Measurements from ENCODE around the gene ARMC9. TPM values are rescaled to one million over a fixed set of nuclear protein-coding genes. Genes with fewer than 3 reads are reported as not detected.

The ARMC9 gene
- total RNA-seq, 4 donors from 2014 or later = 0.20 to 7.2 (median 3.2) TPM

DNA sequence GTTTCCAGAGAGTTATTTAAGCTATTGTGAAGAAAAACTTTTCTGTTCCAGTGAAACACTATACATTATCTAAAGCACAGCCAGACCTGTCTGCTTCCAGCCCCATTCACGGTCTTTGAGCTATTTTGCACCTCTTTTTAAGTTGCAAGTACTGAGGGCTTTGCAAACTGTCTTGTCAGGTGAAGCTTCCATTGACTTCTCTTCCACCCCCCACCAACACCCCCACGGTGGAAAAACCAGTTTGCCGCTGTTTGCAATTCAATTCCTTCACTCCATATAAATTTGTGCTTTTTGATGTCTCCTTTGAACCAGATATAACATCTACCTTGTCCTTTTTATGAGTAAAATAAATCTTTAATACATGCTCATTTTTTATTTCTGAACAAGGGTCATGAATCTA lies 212.8 kb downstream of the ARMC9 start:
- no peaks in the 10 kb centered on the region for H3K36me3 ChIP-seq
- in situ Hi-C loops (cut with MboI; ENCODE audit: low sequenced_read_pairs in 4 of 4) = loop anchor here in 3 of 4 donors (5.0 to 25.0 kb wide), 4 partner anchors 174 to 306 kb away; no protein-coding TSS in a partner anchor
- no peak for DNase-seq

DNA sequence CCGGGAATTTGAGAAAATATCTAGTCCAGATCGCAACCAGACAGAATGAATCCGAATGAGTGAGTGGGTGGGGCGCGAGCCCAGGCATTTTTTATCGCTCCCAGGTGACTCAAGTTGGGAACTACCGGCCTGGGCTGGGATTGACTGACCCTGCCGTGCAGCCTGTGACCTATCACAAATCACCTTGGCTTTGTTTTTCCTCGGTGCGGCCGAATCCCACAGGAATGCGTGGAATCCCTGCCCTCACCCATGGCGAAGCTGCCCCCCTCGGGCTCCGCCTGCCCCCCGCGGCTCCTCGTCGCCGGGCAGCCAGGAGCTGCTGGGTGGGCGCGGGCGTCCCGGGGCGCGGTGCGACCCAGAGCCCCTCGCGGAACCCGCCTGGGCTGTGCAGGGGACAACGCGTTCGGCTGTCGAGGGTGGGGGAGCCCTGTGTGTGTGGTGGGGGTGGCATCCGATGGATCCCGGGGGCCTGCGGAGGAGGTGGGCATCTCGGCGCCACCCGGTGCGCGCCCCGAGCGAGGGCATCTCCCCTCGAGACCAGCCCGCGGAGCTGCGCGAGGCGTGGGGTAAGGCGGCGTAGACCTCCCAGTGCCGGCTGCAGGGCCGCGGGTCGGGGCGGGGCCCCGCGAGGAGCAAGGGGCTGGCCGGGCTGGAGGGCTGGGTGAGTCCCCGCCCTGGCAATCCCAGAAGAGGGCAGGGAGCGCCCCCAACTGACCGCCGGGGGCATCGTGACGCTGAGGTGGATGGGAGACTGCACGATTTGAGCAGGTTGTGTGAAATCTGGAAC lies 213.6 kb downstream of the ARMC9 start:
- peak overlapping the region; percentile 47 to 58 (median 50) for H3K4me3 ChIP-seq
- TF ChIP-seq POLR2A (IDR thresholded peaks at IDR 0.05) = no peak
- TF ChIP-seq, protein P1, sequence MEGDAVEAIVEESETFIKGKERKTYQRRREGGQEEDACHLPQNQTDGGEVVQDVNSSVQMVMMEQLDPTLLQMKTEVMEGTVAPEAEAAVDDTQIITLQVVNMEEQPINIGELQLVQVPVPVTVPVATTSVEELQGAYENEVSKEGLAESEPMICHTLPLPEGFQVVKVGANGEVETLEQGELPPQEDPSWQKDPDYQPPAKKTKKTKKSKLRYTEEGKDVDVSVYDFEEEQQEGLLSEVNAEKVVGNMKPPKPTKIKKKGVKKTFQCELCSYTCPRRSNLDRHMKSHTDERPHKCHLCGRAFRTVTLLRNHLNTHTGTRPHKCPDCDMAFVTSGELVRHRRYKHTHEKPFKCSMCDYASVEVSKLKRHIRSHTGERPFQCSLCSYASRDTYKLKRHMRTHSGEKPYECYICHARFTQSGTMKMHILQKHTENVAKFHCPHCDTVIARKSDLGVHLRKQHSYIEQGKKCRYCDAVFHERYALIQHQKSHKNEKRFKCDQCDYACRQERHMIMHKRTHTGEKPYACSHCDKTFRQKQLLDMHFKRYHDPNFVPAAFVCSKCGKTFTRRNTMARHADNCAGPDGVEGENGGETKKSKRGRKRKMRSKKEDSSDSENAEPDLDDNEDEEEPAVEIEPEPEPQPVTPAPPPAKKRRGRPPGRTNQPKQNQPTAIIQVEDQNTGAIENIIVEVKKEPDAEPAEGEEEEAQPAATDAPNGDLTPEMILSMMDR (IDR thresholded peaks at IDR 0.05 in 4 of 5, conservative IDR thresholded peaks at IDR 0.05 in 1 of 5) = peak in 4 of 5 experiments; percentile 40 to 66 (median 64)
- intact Hi-C loops (cut with DNase I; ENCODE audit: low total_unique reads) (loop anchor here (1.0 to 10.0 kb wide), 3 partner anchors 117 to 308 kb away; no protein-coding TSS in a partner anchor), in situ Hi-C loops (cut with MboI; ENCODE audit: low sequenced_read_pairs in 4 of 4) (loop anchor here in 3 of 4 donors (5.0 to 25.0 kb wide), 4 partner anchors 175 to 307 kb away; no protein-coding TSS in a partner anchor)
- DNase-seq = peak; percentile 45 to 53
- peaks cover 0 to 5% of the 10 kb centered on the region in 2 donors for H3K4me1 ChIP-seq
- no peak overlapping the region for H3K27ac ChIP-seq
- H3K9me3 ChIP-seq = no peaks in the 10 kb centered on the region
- H3K36me3 ChIP-seq = no peaks in the 10 kb centered on the region
- ATAC-seq = peak; percentile 61 to 76
- peaks cover 0 to 7% (median 0%) of the 10 kb centered on the region in 3 donors for H3K27me3 ChIP-seq

More for the DNA sequence above, 212.8 kb downstream of the ARMC9 start:
- no peak overlapping the region for H3K27ac ChIP-seq
- H3K4me3 ChIP-seq = no peak overlapping the region
- intact Hi-C loops (cut with DNase I; ENCODE audit: low total_unique reads) = loop anchor here (10.0 kb wide), 1 partner anchor 116 kb away; no protein-coding TSS in a partner anchor
- H3K4me1 ChIP-seq = peaks cover 0 to 5% of the 10 kb centered on the region in 2 donors
- TF ChIP-seq, protein P1 (IDR thresholded peaks at IDR 0.05 in 4 of 5, conservative IDR thresholded peaks at IDR 0.05 in 1 of 5) = no peak
- TF ChIP-seq POLR2A (IDR thresholded peaks at IDR 0.05) = no peak
- peaks cover 0 to 7% (median 0%) of the 10 kb centered on the region in 3 donors for H3K27me3 ChIP-seq
- H3K9me3 ChIP-seq = no peaks in the 10 kb centered on the region
- no peak for ATAC-seq

DNA sequence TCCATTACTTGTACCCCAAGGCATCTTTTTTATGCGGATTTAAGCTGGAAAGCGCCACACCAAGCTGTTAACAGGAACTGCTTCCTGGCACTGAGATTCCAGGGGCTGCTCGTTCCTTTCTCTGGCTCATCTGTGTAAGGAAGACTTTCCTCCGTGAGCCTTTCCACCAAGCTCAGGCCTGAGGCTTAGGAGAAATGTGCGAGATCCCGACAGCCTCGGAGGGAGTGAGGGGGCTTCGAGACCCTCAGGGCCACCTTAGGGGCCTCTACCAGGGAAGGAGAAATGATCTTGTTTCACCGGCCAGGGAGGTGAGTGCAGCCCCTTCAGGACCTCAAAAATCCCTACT lies 214.2 kb downstream of the ARMC9 start:
- no peak for DNase-seq
- intact Hi-C loops (cut with DNase I; ENCODE audit: low total_unique reads) = loop anchor here (1.0 to 10.0 kb wide), 3 partner anchors 118 to 308 kb away; no protein-coding TSS in a partner anchor
- TF ChIP-seq POLR2A (IDR thresholded peaks at IDR 0.05) = no peak
- TF ChIP-seq, protein P1 (IDR thresholded peaks at IDR 0.05 in 4 of 5, conservative IDR thresholded peaks at IDR 0.05 in 1 of 5) = no peak
- in situ Hi-C loops (cut with MboI; ENCODE audit: low sequenced_read_pairs in 4 of 4) = loop anchor here in 3 of 4 donors (5.0 to 25.0 kb wide), 4 partner anchors 175 to 308 kb away; no protein-coding TSS in a partner anchor
- peak in 1 of 2 donors; percentile 14 for ATAC-seq
- no peaks in the 10 kb centered on the region for H3K36me3 ChIP-seq
- H3K9me3 ChIP-seq = no peaks in the 10 kb centered on the region
- peak overlapping the region; percentile 47 to 58 (median 50) for H3K4me3 ChIP-seq
- H3K27ac ChIP-seq = no peak overlapping the region
- H3K27me3 ChIP-seq = peaks cover 0 to 7% (median 0%) of the 10 kb centered on the region in 3 donors
- peaks cover 0 to 5% of the 10 kb centered on the region in 2 donors for H3K4me1 ChIP-seq

DNA sequence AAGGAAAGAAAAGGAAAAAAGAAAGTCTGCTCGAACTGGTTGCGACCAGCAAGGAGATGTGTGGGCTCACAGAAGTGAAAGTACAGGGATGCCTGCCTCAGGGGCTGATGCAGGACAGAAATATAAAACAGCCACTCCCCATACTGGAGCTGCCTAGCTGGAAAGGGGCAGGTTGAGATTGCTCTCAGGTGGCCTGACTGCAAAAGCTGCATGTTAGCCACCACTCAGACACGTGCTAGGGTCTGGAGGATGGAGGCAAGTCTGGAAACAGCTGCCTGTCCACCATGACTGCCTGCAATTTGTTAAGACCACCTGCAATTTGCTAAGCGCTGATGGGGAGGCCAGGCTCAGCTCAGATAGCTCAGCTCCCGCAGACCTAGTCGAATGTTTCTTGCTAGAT lies 215.0 kb downstream of the ARMC9 start:
- ATAC-seq = no peak
- no peaks in the 10 kb centered on the region for H3K9me3 ChIP-seq
- no peaks in the 10 kb centered on the region for H3K36me3 ChIP-seq
- TF ChIP-seq POLR2A (IDR thresholded peaks at IDR 0.05) = no peak
- TF ChIP-seq, protein P1 (IDR thresholded peaks at IDR 0.05 in 4 of 5, conservative IDR thresholded peaks at IDR 0.05 in 1 of 5) = no peak
- H3K4me3 ChIP-seq = no peak overlapping the region
- DNase-seq = no peak
- peaks cover 0 to 5% of the 10 kb centered on the region in 2 donors for H3K4me1 ChIP-seq
- intact Hi-C loops (cut with DNase I; ENCODE audit: low total_unique reads) (loop anchor here (2.0 to 10.0 kb wide), 2 partner anchors 119 to 187 kb away; no protein-coding TSS in a partner anchor), in situ Hi-C loops (cut with MboI; ENCODE audit: low sequenced_read_pairs in 4 of 4) (loop anchor here in 3 of 4 donors (5.0 to 25.0 kb wide), 4 partner anchors 176 to 309 kb away; no protein-coding TSS in a partner anchor)
- no peak overlapping the region for H3K27ac ChIP-seq
- peaks cover 0 to 7% (median 0%) of the 10 kb centered on the region in 3 donors for H3K27me3 ChIP-seq

All from gastrocnemius medialis (tissue), 4 donors.